ENCODE data around the gene TGFA.

- TF ChIP-seq CTCF (IDR thresholded peaks at IDR 0.05) (no peak), EZH2 (IDR thresholded peaks at IDR 0.05) (no peak)
Observed at GRCh38 chr2:70558195-70558808, 4.7 kb upstream of the TGFA start.
